PFSK-1 (cell line): Measurements from ENCODE around the gene RPL38.

ENCODE experiments used
- POLR2AphosphoS5 ChIP-seq: IDR thresholded peaks from 2 replicates; pipeline ENCODE4 v1.6.1; 2012; ENCODE audit warnings: low read depth, mild to moderate bottlenecking, control low read depth, low read length, moderate library complexity
- SIN3A ChIP-seq: IDR thresholded peaks from 2 replicates; pipeline ENCODE4 v1.6.1; 2012; ENCODE audit warnings: mild to moderate bottlenecking, low read length, moderate library complexity, borderline replicate concordance; ENCODE audit not compliant: insufficient read depth

- TF ChIP-seq SIN3A: no peak
- TF ChIP-seq POLR2AphosphoS5: no peak
Observed at GRCh38 chr17:74230896-74231295, 27.4 kb downstream of the RPL38 start.
